Measurements from ENCODE around the gene CCDC73. TPM values are rescaled to one million over a fixed set of nuclear protein-coding genes. Genes with fewer than 3 reads are reported as not detected.
"Not testable (repeated sequence)": the region's sequence is repeated elsewhere in the genome, so short reads cannot be mapped to it uniquely, and the experiment has no call there.

CCDC73 gene
- total RNA-seq, 1 experiment from 2014 or later = not detected

GRCh38 chr11:32774081-32774480, 20.4 kb downstream of the CCDC73 start:
- Histone ChIP-seq H3K9me3 (ENCODE audit: insufficient read depth, low read depth) (no peaks in the 10 kb centered on the region), H3K79me2 (ENCODE audit: low read depth) (no peaks in the 10 kb centered on the region), H3K27ac (no peak overlapping the region), H4K20me1 (ENCODE audit: insufficient read depth) (no peaks in the 10 kb centered on the region), H3K4me1 (replicated peaks; ENCODE audit: insufficient read depth) (no peaks in the 10 kb centered on the region), H3K36me3 (ENCODE audit: low read depth) (no peaks in the 10 kb centered on the region), H2AFZ (no peak overlapping the region), H3F3A (ENCODE audit: insufficient read depth, low read depth) (no peaks in the 10 kb centered on the region), H3K9me2 (ENCODE audit: insufficient read depth) (0 out of 2 replicates have a peak, but pooled peaks cover 4% of the 10 kb centered on the region), H3K4me2 (no peak overlapping the region), H3K4me3 (no peak overlapping the region), H3K27me3 (ENCODE audit: insufficient read depth, low read depth) (no peaks in the 10 kb centered on the region)
- no TSS peak for BruUV-seq (replicated peaks)
- CTCF ChIA-PET = no interaction called here
- TF ChIP-seq CTCF (conservative IDR thresholded peaks at IDR 0.05) = no peak
- TF ChIP-seq EZH2 (IDR thresholded peaks at IDR 0.05; ENCODE audit: low read depth) = no peak
- intact Hi-C loops (cut with micrococcal nuclease; ENCODE audit: unreplicated experiment) = no loop called here
- no peak for DNase-seq
- POLR2A ChIA-PET (ENCODE audit: unreplicated experiment) = no interaction called here

- H3K9me3 ChIP-seq (ENCODE audit: insufficient read depth, low read depth) = no peaks in the 10 kb centered on the region
- no peaks in the 10 kb centered on the region for H3K36me3 ChIP-seq (ENCODE audit: low read depth)
- H3K79me2 ChIP-seq (ENCODE audit: low read depth) = no peaks in the 10 kb centered on the region
- CTCF ChIA-PET = no interaction called here
- no peak overlapping the region for H2AFZ ChIP-seq
- H3F3A ChIP-seq (ENCODE audit: insufficient read depth, low read depth) = no peaks in the 10 kb centered on the region
- 0 out of 2 replicates have a peak, but pooled peaks cover 4% of the 10 kb centered on the region for H3K9me2 ChIP-seq (ENCODE audit: insufficient read depth)
- H4K20me1 ChIP-seq (ENCODE audit: insufficient read depth) = no peaks in the 10 kb centered on the region
- no peak overlapping the region for H3K27ac ChIP-seq
- H3K4me3 ChIP-seq = no peak overlapping the region
- H3K4me1 ChIP-seq (replicated peaks; ENCODE audit: insufficient read depth) = no peaks in the 10 kb centered on the region
- TF ChIP-seq EZH2 (IDR thresholded peaks at IDR 0.05; ENCODE audit: low read depth) = no peak
- no TSS peak for BruUV-seq (replicated peaks)
- no peak overlapping the region for H3K4me2 ChIP-seq
- intact Hi-C loops (cut with micrococcal nuclease; ENCODE audit: unreplicated experiment) = no loop called here
- POLR2A ChIA-PET (ENCODE audit: unreplicated experiment) = no interaction called here
- no peaks in the 10 kb centered on the region for H3K27me3 ChIP-seq (ENCODE audit: insufficient read depth, low read depth)
- DNase-seq = no peak
Measured at GRCh38 chr11:32772731-32773130, 21.7 kb downstream of the CCDC73 start.

- DNase-seq; H3K4me1 ChIP-seq (replicated peaks; ENCODE audit: insufficient read depth); H3F3A ChIP-seq (ENCODE audit: insufficient read depth, low read depth); H3K4me3 ChIP-seq; H3K27me3 ChIP-seq (ENCODE audit: insufficient read depth, low read depth); H3K36me3 ChIP-seq (ENCODE audit: low read depth); intact Hi-C loops (cut with micrococcal nuclease; ENCODE audit: unreplicated experiment); H2AFZ ChIP-seq; H3K27ac ChIP-seq; H4K20me1 ChIP-seq (ENCODE audit: insufficient read depth); H3K9me3 ChIP-seq (ENCODE audit: insufficient read depth, low read depth); CTCF ChIA-PET; POLR2A ChIA-PET (ENCODE audit: unreplicated experiment); H3K4me2 ChIP-seq; H3K9me2 ChIP-seq (ENCODE audit: insufficient read depth); BruUV-seq (replicated peaks); H3K79me2 ChIP-seq (ENCODE audit: low read depth): not testable (repeated sequence)
Measured at GRCh38 chr11:32761774-32762173, 32.7 kb downstream of the CCDC73 start.

GRCh38 chr11:32758291-32758690, 36.2 kb downstream of the CCDC73 start:
- no peak for TF ChIP-seq EZH2 (IDR thresholded peaks at IDR 0.05; ENCODE audit: low read depth)
- no peak for TF ChIP-seq CTCF (conservative IDR thresholded peaks at IDR 0.05)
- Histone ChIP-seq H3F3A (ENCODE audit: insufficient read depth, low read depth) (no peaks in the 10 kb centered on the region), H3K36me3 (ENCODE audit: low read depth) (no peaks in the 10 kb centered on the region), H4K20me1 (ENCODE audit: insufficient read depth) (no peaks in the 10 kb centered on the region), H3K9me3 (ENCODE audit: insufficient read depth, low read depth) (no peaks in the 10 kb centered on the region), H2AFZ (no peak overlapping the region), H3K27ac (no peak overlapping the region), H3K9me2 (ENCODE audit: insufficient read depth) (no peaks in the 10 kb centered on the region), H3K27me3 (ENCODE audit: insufficient read depth, low read depth) (no peaks in the 10 kb centered on the region), H3K4me1 (replicated peaks; ENCODE audit: insufficient read depth) (no peaks in the 10 kb centered on the region), H3K4me2 (no peak overlapping the region), H3K79me2 (ENCODE audit: low read depth) (no peaks in the 10 kb centered on the region), H3K4me3 (no peak overlapping the region)
- DNase-seq = no peak
- POLR2A ChIA-PET (ENCODE audit: unreplicated experiment) = no interaction called here
- no TSS peak for BruUV-seq (replicated peaks)
- intact Hi-C loops (cut with micrococcal nuclease; ENCODE audit: unreplicated experiment) = no loop called here
- CTCF ChIA-PET = interaction anchor here (0.7 kb wide), 1 partner anchor 604 kb away, joined by 3 read pairs; no protein-coding TSS in a partner anchor

- POLR2A ChIA-PET (ENCODE audit: unreplicated experiment) = interaction anchor here (0.6 kb wide), 1 partner anchor 27 kb away, joined by 3 read pairs; no protein-coding TSS in a partner anchor
- CTCF ChIA-PET; H3K79me2 ChIP-seq (ENCODE audit: low read depth); H3K4me1 ChIP-seq (replicated peaks; ENCODE audit: insufficient read depth); H3K27me3 ChIP-seq (ENCODE audit: insufficient read depth, low read depth); H3F3A ChIP-seq (ENCODE audit: insufficient read depth, low read depth); H3K27ac ChIP-seq; intact Hi-C loops (cut with micrococcal nuclease; ENCODE audit: unreplicated experiment); H3K36me3 ChIP-seq (ENCODE audit: low read depth); H4K20me1 ChIP-seq (ENCODE audit: insufficient read depth); H3K4me2 ChIP-seq; DNase-seq; H3K9me2 ChIP-seq (ENCODE audit: insufficient read depth); BruUV-seq (replicated peaks); H2AFZ ChIP-seq; H3K9me3 ChIP-seq (ENCODE audit: insufficient read depth, low read depth); H3K4me3 ChIP-seq: not testable (repeated sequence)
Measured at GRCh38 chr11:32753181-32753580, 41.3 kb downstream of the CCDC73 start.
